ENCODE results near the gene R3HDM1.
A peak's percentile ranks its signal among the peaks of the same experiment; 100 is the strongest.
"Not testable (repeated sequence)": the region's sequence is repeated elsewhere in the genome, so short reads cannot be mapped to it uniquely, and the experiment has no call there.

The R3HDM1 gene

DNA sequence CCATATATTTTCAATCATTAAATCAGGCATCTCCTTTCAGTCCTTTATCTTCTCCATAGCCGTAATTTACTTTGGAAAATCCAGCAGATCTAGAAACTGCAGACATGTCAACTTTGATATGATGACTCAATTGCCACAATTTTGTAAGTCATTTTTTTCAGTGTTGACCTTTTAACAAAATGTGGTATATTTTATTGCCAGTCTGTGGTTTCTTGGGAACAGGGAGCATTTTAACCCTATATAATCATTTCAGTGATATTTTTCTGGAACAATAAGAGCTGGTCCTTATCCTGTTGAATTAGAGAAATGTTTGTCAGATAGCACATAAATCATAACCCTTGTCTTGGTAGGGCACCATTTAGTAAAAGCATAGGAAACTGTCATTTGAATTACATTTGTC, 119.4 kb downstream of the R3HDM1 start:
- peak; percentile 21 for DNase-seq

DNA sequence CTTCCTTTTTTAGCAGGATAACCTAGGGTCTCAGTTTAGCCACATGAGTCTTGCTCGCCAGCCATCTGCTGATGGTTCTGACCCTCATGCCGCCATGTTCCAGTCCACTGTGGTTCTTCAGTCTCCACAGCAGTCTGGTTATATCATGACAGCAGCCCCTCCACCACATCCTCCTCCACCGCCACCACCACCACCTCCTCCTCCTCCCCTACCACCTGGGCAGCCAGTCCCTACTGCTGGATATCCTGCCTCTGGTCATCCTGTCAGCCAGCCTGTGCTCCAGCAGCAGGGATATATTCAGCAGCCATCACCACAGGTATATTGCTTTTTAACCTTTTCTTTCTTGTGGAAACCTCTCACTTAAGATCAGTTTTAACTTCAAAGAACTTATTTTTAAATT, 120.4 kb downstream of the R3HDM1 start:
- no peak for DNase-seq

DNA sequence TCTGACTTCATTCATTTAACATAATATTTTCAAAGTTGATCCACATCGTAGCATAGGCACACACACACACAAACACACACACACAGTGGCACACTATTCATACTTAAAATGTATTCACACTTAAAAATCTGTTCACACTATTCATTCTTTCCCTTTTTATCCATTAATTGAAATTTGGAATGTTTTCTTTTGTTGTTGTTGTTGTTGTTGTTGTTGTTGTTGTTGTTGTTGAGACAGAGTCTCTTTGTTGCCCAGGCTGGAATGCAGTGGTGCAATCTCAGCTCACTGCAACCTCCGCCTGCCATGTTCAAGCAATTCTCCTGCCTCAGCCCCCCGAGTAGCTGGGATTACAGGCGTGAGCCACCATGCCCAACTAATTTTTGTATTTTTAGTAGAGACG, 123.0 kb downstream of the R3HDM1 start:
- not testable (repeated sequence) for DNase-seq

DNA sequence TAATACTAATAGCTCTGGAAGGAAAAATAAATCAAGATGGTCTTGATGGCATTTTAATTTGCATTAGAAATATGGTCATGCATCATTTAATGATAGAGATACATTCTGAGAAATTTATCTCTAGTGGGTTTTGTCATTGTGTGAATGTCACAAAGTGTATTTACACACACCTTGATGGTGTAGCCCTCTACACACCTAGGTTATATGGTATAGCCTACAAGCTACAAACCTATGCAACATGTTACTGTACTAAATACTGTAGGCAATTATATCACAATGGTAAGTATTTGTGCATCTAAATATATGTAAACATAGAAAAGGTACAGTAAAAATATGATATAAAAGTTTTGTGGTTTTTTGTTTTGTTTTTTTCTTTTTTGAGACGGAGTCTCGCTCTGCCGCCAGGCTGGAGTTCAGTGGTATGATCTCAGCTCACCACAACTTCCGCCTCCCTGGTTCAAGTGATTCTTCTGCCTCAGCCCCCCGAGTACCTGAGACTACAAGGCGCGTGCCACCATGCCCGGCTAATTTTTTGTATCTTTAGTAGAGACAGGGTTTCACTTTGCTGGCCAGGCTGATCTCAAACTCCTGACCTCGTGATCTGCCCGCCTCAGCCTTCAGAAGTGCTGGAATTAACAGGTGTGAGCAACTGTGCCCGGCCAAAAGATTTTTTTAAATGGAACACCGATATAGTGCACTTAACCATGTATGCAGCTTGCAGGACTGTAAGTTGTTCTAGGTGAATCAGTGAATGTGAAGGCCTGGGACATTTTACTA, 126.7 kb downstream of the R3HDM1 start:
- DNase-seq, result no peak

DNA sequence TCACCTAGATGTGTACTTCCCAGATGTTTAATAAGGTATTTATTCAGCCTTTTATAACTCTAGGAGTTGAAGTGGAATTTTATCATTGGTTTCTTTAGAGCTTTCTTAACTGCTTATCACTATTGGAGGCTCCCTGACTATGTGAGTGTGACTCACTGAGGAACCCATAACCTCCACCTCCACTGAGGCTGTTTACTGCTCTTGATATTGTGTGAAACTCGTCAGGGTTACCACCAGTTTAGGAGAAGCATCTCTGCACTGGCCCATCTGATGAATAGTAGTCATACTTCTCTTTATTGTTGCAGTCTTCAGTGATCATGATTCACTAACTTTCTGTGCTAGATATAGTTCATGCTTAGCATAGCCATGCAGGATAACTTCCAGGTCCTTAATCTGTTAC, 130.8 kb downstream of the R3HDM1 start:
- no peak for DNase-seq

DNA sequence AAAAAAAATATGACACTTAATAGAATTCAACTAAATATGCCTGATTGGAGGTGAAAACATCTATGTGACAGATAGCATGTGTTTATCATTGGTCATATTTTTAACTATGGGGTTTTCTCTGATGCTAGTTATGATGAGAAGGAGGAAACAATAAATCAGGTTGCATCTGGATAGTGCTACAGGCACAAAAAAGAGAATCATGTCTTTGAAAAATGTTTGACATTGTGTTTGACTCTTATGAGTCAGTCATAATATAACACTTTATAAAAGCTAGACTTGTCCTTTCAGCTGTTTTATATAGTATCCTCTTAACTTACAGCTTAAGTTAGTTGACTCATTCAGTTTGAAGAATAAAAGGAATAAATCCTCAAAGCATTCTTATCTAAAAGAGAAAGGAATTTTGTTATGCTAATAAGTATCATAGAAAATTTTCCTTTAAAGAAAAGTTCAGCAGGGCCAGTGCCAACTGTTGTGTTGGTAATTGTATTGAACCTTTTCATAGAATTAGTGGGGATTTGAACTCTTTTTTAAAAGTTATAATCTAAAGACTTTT, 131.9 kb downstream of the R3HDM1 start:
- DNase-seq, result no peak

DNA sequence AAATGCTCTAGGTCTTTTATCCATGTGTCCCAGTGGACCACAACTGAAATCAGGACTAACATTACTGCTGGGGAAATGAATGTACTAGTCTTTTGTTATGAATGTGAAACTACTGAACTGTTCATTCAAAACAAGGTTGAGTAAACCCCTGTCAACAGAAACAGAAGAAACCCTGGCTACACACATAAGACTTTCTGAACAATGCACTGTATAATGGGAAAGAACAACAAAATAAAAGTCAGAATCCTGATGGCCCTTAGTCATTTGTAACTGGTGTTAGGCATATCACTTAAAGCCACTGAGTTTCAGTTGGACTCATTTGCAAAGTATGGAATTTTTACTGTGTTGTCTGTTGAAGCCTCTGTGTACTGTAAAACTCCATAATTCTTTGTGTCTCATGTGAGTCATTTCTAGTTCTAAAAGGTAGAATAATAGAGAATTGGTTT, 133.4 kb downstream of the R3HDM1 start:
- peak; percentile 36 for DNase-seq

DNA sequence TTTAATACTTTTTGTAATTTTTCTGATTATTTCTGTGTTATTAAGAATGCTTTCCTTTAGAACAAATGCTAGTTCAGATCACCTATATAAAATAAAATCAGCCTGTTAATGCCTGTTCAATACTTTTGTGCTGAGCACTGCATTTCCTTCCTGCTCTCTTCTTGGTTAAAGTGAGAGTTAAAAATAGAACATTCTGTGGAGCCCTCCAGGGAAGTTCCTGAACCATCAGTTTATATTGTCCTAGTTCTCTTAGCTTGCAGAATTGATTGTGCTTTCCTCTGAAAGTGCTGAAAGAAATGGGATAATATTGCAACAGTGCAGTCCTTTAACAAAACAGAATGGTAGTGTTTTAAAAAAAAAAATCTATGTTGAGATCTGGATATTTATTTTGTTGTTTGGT, 135.8 kb downstream of the R3HDM1 start:
- DNase-seq, result no peak

DNA sequence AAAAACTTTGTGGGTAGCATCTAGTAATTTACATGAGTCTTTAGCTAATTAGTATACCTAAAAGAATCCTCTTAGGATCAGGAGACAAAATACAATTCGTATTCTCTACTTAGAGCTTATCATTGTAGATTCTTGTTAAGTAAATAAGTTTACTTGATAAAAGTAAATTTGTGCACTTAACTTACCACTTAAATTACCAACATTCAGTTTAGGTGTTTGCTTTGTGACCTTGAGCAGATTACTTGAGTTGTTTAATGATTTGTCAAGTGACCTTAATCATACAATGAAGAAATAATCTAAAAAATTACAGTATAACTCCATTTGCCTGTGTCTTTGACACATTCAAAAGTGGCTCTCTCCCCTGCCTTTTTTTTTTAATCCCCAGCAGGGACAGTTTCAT, 143.2 kb downstream of the R3HDM1 start:
- no peak for DNase-seq

DNA sequence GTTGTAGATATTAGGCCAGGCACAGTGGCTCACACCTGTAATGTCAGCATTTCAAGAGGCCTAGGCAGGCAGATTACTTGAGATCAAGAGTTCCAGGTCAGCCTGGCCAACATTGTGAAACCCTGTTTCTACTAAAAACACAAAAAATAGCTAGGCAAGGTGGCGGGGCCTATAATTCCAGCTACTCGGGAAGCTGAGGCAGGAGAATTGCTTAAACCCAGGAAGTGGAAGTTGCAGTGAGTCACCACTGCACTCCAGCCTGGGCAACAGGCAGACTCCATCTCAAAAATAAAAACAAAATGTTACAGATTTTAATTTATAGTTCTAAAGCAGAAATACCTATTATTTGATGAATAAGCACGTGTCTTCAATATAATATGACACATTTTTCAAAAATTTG, 144.7 kb downstream of the R3HDM1 start:
- DNase-seq, result no peak

DNA sequence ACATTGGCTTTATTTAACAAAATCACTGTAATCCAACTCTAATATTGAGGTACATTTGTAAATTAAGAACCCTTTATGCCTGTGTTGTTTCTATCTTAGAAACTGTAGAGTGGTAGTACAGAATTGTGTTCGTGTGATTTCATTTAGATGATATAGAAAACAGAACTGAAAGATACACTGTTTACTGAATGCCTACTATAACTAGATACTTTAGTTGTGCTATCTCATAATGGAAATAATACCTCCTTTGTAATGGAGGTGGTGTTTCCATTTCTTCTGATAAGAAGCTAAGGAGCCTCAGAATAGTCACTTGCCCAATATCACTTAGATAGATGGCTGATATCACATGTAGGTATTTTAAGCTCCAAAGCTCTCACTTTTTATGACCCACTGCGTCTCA, 147.8 kb downstream of the R3HDM1 start:
- no peak for DNase-seq

DNA sequence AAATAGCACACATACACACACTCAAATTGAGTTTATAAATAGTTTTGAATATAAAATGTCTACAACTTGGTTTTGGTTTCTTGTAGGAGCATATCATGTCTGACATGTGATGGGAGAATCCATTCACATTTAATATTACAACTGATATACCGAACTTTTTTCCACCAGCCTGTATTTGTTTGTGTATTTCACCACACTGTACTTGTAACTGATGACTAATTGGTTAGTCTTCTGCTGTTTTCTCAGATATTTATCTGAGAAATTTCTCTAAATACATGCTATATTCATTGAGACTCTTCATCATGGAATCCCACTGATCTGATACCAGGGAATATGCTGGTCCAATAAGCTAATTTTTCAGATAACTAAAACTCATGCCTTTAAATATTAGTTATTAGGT, 154.1 kb downstream of the R3HDM1 start:
- DNase-seq, result peak; percentile 13

DNA sequence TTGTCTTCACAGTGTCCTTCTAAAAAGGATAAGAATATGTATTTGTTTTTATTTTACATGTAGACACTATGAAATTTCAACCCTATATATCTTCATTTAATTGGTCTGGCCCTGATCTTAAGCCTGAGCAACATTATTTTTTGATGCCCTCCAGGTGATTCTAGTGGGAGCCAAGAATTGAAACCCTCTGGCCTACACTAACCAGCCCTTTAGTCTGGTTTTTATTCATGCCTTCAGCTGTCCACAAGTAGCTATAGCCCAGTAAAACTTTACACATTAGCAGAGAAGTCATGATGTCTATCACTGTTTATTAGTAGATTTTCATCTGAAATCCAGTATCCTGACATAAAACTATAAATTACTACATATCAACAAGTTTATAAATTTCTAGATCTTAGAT, 157.7 kb downstream of the R3HDM1 start:
- DNase-seq, result no peak

DNA sequence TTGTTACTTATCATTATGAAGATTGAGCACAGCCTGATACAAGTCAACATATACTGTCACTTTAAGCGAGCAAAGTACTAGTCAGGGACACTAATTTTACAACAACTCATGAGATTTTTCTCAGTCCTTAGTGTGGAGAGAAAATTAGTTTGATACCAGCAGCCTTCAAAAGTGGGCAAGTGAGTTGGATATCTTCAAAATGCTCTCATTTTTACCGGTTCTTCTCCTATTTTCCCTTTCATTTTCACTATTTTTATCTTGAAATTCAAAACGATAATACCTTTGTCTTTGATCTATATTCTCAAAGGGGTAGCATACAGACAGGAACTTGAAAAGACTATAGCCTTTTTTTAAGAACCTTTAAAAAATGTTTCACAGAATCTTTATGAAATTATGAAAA, 158.4 kb downstream of the R3HDM1 start:
- no peak for DNase-seq

DNA sequence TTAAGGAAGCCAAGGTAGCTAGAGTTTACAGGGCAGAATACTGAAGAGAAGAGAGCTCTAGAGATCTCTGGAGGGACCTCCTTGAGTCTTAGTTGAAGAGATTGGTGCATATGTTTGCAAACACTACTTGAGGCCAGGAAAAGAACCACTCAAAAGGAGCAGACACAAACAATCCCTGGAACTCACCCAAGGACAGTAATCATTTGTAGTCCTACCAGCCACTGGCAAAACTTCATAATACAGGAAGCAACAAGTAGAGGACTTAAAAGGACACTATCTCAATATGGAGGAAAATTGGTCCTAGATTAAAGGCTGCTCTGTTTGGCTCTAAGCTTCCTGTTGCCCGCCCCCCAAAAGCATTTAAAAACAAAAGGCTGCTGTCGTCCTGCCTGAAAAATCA, 163.4 kb downstream of the R3HDM1 start:
- no peak for DNase-seq

DNA sequence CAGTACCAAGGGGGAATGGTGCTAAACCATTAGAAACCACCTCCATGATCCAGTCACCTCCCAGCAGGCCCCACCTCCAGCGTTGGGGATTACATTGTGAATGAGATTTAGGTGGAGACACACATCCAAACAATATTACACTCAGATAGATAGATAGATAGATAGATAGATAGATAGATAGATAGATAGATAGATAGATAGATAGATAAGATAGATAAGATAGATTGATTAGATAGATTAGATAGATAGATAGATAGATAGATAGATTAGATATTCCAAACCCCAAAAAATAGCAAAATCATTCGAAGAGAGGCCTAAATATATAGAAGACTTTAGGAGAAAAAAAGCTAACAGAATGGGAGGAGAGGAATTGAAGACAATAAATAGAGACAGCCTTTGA, 167.6 kb downstream of the R3HDM1 start:
- no peak for DNase-seq

DNA sequence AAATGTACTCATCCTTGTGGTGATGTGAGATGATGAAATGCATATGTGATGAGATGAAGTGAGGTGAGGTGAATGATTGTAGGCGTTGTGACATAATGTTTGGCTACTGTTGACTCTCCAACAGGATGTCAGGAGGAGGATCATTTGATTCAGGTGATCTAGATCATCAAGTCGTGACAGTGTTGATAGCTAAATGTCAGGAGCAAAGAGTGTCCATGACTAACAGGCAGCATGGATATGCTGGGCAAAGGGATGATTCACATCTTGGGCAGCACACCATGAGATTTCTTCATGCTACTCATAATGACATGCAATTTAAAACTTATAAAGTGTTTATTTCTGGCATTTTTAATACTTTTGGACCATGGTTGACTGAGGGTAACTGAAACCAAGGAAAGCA, 170.2 kb downstream of the R3HDM1 start:
- DNase-seq, result peak; percentile 41

DNA sequence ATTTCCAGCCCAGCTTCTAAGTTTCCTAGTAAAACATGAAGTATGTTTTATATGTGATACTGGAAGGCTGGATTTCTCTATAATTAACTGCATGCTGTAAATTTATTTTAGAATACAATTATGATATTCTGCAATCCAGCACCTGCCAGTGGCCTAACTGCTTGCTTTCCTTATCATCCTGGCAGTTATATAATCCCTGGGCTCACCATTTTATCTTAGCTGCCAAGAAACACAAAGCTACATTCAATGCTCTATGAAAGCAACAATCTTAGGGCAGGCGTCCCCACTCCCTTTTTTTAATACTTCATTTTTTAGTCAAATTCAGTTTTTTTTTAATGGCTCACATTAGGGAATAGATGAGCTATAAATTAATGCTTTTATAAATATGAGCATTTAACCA, 172.0 kb downstream of the R3HDM1 start:
- no peak for DNase-seq

DNA sequence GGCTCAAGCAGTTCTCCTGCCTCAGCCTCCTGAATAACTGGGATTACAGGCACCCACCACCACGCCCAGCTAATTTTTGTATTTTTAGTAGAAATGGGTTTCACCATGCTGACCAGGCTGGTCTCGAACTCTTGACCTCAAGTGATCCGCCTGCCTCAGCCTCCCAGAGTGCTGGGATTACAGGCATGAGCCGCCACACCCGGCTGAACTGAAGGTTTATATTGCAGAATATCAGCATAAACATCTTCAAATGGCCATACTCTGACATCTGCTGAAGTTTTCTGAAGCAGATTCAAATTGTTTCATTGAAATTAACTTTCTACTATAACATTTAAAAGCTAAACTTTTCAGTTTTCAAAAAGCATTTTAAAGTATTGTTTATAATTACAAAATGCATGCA, 172.8 kb downstream of the R3HDM1 start:
- DNase-seq, result not testable (repeated sequence)

DNA sequence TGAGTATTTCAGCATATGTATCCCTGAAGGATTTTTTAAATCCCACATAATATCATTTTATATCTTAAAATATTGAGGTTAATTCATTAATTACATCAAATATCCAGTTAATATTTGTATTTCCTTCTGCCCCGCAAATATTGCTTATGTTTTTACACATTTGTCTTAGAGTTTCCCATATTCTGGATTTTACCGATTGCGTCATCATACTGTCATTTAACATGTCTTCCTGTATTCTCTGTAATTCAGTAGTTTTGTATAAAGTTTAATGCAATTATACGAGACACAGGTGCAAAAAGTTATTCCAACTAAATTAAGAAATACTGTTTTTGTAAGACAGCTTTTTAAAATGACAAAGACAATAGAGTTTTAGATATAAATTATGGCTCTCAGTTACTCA, 176.9 kb downstream of the R3HDM1 start:
- no peak for DNase-seq

DNA sequence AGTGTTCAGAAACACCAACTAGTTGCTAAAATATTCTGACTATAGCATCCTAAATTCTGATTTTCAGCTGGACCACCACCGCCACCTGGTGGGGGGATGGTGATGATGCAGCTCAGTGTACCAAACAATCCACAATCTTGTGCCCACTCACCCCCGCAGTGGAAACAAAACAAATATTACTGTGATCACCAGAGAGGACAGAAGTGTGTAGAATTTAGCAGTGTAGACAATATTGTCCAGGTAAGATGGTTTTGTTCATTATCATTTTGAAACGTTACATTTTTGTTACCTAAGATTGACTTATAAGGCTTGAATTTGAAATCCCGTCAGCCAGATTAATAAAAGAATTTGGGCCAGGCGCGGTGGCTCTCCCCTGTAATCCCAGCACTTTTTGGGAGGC, 178.7 kb downstream of the R3HDM1 start:
- peak; percentile 38 for DNase-seq

DNA sequence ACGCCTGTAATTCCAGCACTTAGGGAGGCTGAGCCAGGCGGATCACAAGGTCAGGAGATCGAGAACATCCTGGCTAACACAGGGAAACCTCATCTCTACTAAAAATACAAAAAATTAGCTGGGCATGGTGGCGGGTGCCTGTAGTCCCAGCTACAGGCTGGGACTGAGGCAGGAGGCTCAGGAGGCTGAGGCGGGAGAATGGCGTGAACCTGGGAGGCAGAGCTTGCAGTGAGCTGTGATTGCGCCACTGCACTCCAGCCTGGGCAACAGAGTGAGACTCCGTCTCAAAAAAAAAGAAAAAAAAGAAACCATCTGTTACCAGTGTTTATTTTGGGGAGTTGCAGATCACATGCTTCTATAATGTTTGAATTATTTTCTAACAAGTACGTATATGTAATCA, 183.8 kb downstream of the R3HDM1 start:
- DNase-seq, result not testable (repeated sequence)

DNA sequence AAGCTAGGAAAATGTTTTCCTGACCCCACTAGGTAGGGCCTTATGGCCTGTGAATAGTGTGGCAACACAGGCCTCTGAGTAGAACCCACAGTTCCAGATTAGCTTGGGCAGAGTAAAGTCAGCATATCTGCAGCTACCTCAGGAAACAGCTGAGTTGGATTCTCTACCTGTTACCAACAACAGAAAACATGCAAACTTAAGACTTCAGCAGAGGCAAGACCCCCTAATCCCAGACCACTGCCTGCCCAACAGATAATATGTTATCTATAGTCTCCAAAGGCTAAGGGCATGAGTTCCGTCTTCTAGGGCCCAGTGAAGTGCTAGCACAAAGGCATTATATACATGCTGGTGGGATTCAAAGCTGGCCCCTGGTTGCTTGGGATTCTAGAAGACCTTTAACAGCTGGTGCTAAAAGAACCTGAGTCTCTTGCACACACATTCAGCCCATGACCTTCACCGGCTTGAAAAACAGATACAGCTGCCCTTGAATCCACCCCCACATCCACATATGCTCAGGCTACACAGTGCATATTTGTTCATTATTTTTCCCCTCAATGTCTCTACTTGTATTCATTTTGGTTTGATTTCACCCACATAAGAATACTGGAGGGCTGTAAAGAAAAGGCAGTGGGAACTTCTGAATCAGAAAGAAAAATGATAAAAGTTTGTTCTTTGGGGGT, 196.9 kb downstream of the R3HDM1 start:
- DNase-seq, result no peak

DNA sequence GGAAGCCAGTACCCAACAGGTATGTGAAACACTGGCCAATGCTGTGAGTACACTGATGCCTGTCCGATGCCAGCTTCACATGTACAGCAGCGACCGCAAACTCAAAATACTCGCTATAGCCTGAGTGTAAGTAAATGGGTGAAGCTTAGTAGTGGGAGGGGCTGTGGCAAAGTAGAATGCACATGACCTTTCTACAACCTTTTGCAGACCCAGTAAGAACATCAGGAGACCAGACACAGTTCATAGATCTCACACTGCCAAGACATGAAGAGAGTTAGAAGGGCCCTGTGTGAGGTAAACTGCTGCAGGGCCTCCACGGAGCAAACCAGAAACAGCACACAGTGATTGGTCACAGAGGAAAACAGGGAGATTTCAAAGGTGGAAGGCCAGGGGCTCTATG, 201.3 kb downstream of the R3HDM1 start:
- no peak for DNase-seq
